GM21381 (cell line): ENCODE data around the gene EXD2.

Source experiments
- ATAC-seq: cut with Tn5 transposase; IDR thresholded peaks from one replicate; pipeline ENCODE4 v1.9.1; 2021; ENCODE audit warnings: mild to moderate bottlenecking, moderate library complexity; ENCODE audit not compliant: unreplicated experiment

Gene EXD2

GRCh38 chr14:69246331-69246730, 55.0 kb downstream of the EXD2 start:
- no peak for ATAC-seq

DNA sequence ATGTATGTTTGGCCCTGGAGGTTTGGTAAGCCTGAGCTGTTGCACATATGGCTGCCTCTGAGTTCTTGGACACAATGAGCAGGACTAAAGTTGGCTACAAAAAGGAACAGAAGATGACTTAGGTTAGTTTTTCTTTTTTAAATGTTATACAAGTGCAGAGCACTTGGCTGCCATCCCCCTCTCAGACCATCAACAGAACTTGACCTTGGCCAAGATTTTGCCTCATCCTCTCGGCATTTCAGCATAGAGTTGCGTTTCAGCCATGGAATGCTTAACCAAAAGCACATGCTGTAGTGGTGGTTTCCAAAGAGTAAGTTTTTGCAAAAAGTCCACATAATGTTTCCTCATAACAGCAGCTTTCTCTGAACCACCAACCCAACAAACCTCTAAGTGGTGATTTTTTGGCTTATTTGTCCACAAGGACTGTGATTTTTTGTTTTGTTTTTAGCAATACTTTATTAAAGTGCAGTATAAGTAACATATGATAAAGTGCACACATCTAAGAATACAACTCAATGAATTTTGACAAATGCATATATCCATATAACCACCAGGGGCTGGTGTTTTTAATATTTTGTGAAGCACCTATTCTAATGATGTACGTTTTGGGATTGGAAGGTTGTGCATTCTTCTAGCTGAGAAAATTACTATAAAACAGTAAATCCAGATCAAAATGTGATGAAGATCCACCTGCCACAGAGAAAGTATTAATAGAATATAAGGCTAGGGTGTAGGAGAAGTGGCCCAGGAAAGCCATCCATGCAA, 56.6 kb downstream of the EXD2 start:
- ATAC-seq, result no peak

GRCh38 chr14:69249603-69250002, 58.3 kb downstream of the EXD2 start:
- ATAC-seq, result no peak

DNA sequence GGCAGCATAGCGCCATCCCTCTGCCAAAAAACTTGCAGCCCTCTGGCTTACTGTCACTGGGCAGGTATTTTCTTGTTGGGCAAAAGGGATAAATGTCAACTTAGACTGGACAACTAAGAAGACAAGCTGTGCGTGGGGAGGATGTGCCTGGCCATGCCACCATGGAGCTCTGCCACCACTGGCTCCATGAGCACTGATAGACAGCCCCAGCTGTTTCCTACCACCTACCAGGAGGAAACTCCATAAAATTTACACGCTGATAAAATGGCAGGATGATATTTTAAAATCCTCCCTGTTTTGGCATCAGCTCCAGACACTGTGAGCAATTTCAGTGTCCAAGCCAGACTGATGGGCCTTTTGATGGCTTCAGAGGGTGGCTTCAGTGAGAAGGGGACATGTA, 61.6 kb downstream of the EXD2 start:
- no peak for ATAC-seq

GRCh38 chr14:69259168-69259526, 67.8 kb downstream of the EXD2 start:
- ATAC-seq, result no peak

DNA sequence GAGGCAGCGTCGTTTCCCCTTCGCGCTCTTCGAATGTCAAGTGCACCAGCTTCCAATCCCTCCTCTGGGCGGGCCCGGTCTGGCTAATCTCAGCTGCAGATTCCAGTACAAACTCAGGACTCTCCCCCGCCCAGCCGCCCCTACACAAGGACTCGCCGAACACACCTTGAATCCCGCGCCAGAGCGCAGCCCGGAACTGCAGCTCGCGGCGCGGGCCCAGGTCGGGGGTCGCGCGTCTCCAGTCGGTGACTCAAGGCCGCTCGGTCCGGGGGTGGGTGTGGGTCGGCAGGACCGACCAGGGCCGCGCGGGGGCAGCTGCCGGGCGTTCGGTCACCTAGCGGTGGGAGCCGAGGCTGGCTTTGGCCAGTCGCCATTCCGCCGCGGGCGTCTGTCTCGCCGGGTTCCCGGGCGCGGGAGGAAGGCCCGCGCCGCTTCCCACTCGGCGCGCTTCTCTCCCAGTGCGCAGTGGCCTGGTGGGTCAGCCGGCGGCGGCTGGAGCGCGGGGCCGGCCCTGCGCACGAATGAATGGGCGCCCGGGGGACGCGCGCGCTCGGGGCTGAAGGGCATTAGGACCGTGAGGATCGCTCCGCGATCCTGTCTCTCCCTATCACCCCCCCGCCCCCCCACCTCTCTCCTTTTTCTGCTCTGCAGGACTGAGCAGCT, 68.4 kb downstream of the EXD2 start, which contains the start of gene GALNT16:
TSS of gene GALNT16 (plus strand) at position 632 of the 663 bp plus-strand sequence. CDS start 133 bp downstream, outside the sequence.
- no peak for ATAC-seq

- no peak for ATAC-seq
These were observed 69.0 kb downstream of the EXD2 start for GRCh38 chr14:69260190-69260860.

GRCh38 chr14:69260861-69261564, 69.7 kb downstream of the EXD2 start:
- ATAC-seq, result no peak

- no peak for ATAC-seq
These were observed 70.5 kb downstream of the EXD2 start for GRCh38 chr14:69261761-69262331.

DNA sequence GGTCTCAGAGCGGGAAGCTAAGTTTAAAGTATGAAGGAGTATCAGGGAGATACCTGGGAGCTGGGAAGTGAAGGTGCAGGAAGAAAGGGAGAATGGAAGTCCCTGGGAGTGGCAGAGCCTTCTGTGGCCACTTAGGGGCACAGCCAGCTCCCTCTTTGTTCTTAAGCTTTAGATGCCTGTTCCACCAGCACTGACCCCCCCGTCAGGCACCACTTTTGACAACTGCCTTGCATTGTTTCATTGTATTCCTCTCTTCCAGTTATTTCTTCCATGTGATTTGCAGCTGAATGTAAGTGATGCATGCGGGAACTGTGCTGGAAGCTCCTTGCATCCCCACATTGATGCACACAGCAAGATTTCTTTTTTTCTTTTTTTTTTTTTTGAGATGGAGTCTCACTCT, 71.2 kb downstream of the EXD2 start:
- no peak for ATAC-seq

DNA sequence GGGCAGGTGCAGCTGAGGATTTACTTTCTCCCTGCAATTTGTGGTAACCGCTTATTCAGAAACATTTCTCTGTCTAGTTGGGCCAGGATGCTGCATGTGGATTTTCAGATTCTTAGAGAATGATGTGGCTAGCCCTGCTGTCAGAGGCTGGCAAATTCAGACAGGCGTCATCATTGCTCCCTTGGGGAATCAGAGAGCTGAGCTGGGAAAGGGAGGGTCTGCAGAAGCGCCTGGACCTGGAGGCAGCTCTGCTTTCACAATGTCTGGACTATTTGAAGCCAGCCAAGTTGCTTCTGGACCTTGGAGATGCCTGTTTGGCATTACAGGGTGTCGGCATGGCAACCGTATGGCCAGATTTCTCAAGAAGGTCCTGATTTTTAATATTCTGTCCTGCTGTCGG, 72.1 kb downstream of the EXD2 start:
- no peak for ATAC-seq

DNA sequence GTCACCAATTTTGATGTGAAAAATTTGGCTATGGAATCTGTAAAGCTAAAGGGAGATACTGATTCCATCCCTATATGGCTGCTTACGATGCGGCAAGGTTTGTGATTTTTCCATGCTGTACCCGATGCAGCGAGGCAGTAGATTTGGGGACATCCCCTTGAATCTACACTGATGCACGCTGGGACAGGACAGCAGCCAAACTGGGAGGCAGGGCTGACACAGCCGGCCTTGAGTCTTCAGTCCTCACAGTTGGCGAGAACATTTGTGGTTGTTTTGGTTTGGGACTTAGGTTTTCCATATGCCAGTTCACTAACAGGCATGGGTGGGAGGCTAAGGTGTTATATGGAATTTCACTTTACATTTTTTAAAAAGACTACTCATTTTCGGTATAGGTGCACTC, 72.5 kb downstream of the EXD2 start:
- ATAC-seq, result no peak

DNA sequence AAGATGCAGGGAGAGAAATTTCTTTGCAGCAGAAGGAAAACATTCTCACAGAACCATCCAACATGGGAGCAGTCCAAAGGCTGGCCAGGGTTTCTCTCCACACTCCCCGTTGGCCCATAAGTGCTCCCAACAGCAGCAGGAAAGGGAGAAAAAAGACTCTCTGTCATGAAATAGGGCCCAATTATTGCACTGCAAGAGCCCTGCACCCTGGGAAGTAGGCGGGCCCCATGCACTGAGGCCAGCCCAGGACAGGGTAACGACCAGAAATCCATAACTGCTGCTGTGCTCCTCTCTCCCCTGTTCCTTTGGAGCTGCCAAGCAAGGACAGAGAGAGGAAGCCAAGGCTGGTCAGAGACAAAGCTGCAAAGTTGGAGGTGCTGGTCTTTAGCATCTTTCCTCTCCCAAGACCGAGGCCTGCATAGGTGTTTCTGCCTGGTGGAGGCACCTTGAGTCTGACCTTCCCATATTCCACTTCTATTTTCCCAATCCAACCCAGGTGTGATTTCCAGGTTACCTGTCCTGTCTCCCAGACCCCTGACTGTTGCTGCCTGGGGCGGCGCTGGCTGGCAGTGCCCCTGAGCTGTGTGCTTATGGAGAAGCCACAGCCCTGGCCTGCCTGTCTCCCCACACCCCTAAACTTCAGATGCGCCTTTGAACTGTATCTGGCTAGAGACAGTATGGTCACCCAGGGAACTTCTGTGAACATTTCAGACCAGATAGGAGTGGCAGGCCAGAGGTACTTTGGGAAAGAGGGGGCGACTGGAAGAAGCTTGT, 75.5 kb downstream of the EXD2 start:
- ATAC-seq, result no peak

DNA sequence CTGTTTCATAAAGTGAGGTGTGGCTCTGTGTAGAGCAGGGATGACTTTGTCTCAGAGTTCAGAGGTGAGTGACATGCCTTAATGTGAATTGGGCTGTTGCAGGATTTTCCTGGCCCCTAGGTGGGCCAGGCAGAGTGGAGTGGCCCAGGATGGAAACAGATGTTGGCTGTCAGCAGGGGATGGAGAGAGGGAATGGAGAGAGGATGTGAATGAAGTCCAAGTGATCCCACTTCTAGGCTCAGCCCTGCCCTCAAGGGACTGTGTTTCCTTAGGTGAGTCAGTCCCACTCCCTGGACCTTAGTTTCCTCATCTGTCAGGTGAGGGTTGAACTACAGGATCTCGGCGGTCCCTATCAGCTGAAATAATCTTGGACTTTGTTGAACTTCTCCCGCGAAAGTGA, 76.2 kb downstream of the EXD2 start:
- no peak for ATAC-seq

GRCh38 chr14:69268223-69268622, 76.9 kb downstream of the EXD2 start:
- ATAC-seq, result no peak

- ATAC-seq, result no peak
These were observed 77.5 kb downstream of the EXD2 start for GRCh38 chr14:69268763-69269162.

DNA sequence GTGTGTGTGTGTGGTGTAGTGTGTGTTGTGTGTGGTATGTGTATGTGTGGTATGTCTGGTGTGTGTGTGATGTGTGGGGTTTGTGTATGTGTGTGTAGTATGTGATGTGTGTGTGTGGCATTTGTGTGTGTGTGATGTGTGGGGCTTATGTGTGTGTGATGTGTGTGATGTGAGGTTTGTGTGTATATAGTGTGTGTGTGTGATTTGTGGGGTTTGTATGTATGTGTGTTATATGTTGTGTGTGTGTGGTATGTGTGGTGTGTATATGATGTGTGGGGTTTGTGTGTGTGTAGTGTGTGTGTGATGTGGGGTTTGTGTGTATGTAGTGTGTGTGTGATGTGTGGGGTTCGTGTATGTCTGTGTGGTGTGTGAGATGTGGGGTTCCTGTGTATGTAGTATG, 78.1 kb downstream of the EXD2 start:
- no peak for ATAC-seq

DNA sequence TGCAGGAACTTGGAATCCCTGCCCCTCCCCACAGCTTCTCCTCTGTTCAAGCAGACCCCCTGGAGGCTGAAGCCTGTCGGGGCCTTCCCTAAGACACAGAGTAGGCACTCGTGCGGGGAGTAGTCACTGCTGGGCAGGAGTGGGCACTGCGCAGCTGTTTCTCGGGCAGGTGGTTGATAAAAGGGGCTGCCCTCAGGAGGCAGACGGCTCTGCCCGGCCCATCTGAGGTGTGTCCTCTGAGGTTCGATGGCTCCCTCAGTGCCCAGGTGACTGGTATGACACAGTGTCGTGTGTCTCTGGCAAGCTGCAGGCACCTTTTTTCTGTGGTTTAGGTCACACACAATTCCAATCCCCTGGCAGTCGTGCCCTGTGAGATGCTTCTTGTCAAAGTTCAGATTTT, 78.8 kb downstream of the EXD2 start:
- ATAC-seq, result no peak

DNA sequence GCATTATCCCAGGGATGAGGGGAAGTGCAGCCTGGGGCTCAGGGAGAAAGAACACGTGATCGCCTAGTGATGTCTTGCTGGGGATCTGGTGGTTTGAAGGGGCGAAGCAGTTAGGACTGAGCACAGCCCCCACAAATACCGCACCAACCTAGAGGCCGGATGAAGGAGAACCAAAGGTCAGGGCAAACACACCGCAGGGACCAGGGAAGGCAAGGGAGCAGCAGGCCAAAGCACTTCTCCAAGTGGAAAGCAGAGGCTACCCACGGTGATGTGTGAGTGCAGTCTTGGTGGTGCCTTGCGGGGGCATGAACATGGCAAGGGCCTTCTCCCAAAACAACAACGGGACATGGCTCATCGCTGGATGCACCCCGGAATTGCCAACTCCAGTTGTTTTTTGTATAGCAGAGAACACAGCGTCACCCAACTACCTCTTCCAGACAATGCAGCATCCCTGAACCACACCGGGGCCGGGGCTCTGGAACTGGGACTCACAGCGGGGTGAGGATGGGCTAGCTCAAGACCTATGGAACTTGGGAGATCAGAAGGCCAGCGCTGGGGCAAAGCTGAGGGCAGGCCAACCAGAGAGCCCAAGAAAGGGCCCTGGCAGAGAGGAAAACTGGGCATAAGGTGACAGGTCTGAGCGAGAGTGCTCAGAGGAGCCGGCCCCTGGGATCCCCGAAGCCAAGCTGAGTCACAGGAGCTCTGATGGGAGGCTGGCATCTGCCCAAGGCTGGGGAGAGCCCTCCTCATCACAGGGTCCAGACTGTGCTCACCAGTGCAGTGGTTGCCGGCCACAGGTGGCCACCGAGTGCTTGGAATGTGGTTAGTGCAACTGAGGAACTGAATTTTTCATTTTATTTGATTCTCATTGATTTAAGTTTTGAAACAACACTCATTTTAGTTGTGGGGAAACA, 79.8 kb downstream of the EXD2 start:
- ATAC-seq, result no peak
